WTC11 (cell line): ENCODE results near the gene SLC45A3. TPM values are rescaled to one million over a fixed set of nuclear protein-coding genes. Genes with fewer than 3 reads are reported as not detected.

Experiments
- ATAC-seq: fragments of 200-7000 bp; cut with Tn5 transposase; 2 replicates; pipeline ENCODE4 v1.10.0; 2021; ENCODE audit warnings: mild to moderate bottlenecking, moderate library complexity
- CTCF ChIA-PET: fragments of 300-600 bp; sonication (Branson Sonifier 250); formaldehyde crosslinking; loops from one replicate; lab custom pipeline; 2021; ENCODE audit warnings: antibody characterized with exemption; lab: Charles Lee
- POLR2A ChIA-PET: fragments of 350-600 bp; sonication (Branson Sonifier 250); formaldehyde crosslinking; loops from one replicate; lab custom pipeline; 2021; ENCODE audit warnings: antibody characterized with exemption; lab: Charles Lee
- DNase-seq: peaks from one replicate; pipeline ENCODE4 v3.0.0; 2021; ENCODE audit warnings: low spot score
- H3K27ac Mint-ChIP-seq: 2 replicates; pipeline ENCODE4 v1.8.0; 2021; ENCODE audit warnings: mixed read lengths
- H3K27me3 Mint-ChIP-seq: 2 replicates; pipeline ENCODE4 v1.8.0; 2021; ENCODE audit warnings: low read depth, mild to moderate bottlenecking, moderate library complexity, mixed read lengths
- H3K36me3 Mint-ChIP-seq: 2 replicates; pipeline ENCODE4 v1.8.0; 2021; ENCODE audit warnings: mixed read lengths
- H3K4me1 Mint-ChIP-seq: 2 replicates; pipeline ENCODE4 v1.8.0; 2022; ENCODE audit warnings: mixed read lengths
- H3K4me3 Mint-ChIP-seq: 2 replicates; pipeline ENCODE4 v1.8.0; 2021; ENCODE audit warnings: mild to moderate bottlenecking, moderate library complexity, mixed read lengths
- H3K9me3 Mint-ChIP-seq: 2 replicates; pipeline ENCODE4 v1.8.0; 2021; ENCODE audit warnings: mixed read lengths
- AFF4 ChIP-seq: sonication (generic); formaldehyde crosslinking; IDR thresholded peaks from 2 replicates; pipeline ENCODE4 v1.8.1; 2023; ENCODE audit warnings: mild to moderate bottlenecking, missing genetic modification reagents, borderline replicate concordance
- ATF6 ChIP-seq: sonication (generic); formaldehyde crosslinking; IDR thresholded peaks from 2 replicates; pipeline ENCODE4 v1.8.1; 2023; ENCODE audit warnings: mild to moderate bottlenecking, missing genetic modification reagents
- E2F1 ChIP-seq: sonication (generic); formaldehyde crosslinking; IDR thresholded peaks from 2 replicates; pipeline ENCODE4 v1.8.0; 2022; ENCODE audit warnings: mild to moderate bottlenecking, missing genetic modification reagents
- GRHL2 ChIP-seq: fragments of 250-450 bp; sonication (Bioruptor Pico); IDR thresholded peaks from 2 replicates; pipeline ENCODE4 v1.8.0; 2022; ENCODE audit warnings: mild to moderate bottlenecking, moderate library complexity; ENCODE audit not compliant: insufficient replicate concordance, severe bottlenecking
- JUN ChIP-seq: sonication (generic); formaldehyde crosslinking; IDR thresholded peaks from 2 replicates; pipeline ENCODE4 v1.8.0; 2023; ENCODE audit warnings: mild to moderate bottlenecking, missing genetic modification reagents
- MXD4 ChIP-seq: fragments of 250-450 bp; sonication (Bioruptor Pico); IDR thresholded peaks from 2 replicates; pipeline ENCODE4 v1.8.0; 2021; ENCODE audit warnings: mild to moderate bottlenecking, moderate library complexity, borderline replicate concordance
- NFATC4 ChIP-seq: fragments of 250-450 bp; sonication (Bioruptor Pico); IDR thresholded peaks from 2 replicates; pipeline ENCODE4 v1.9.0; 2021; ENCODE audit warnings: mild to moderate bottlenecking
- NFYB ChIP-seq: sonication (generic); formaldehyde crosslinking; conservative IDR thresholded peaks from 2 replicates; pipeline ENCODE4 v1.8.0; 2022; ENCODE audit warnings: low read depth, missing genetic modification reagents
- PRRX2 ChIP-seq: fragments of 250-450 bp; sonication (Bioruptor Pico); IDR thresholded peaks from 2 replicates; pipeline ENCODE4 v1.8.0; 2021; ENCODE audit warnings: mild to moderate bottlenecking
- RELA ChIP-seq: sonication (generic); formaldehyde crosslinking; IDR thresholded peaks from 2 replicates; pipeline ENCODE4 v1.8.1; 2022; ENCODE audit warnings: missing genetic modification reagents, mild to moderate bottlenecking, borderline replicate concordance
- SP1 ChIP-seq: sonication (generic); formaldehyde crosslinking; conservative IDR thresholded peaks from 2 replicates; pipeline ENCODE4 v1.8.1; 2022; ENCODE audit warnings: missing genetic modification reagents
- ZBTB43 ChIP-seq: sonication (generic); formaldehyde crosslinking; IDR thresholded peaks from 2 replicates; pipeline ENCODE4 v1.8.1; 2023; ENCODE audit warnings: mild to moderate bottlenecking, missing genetic modification reagents
- ZNF232 ChIP-seq: sonication (generic); formaldehyde crosslinking; IDR thresholded peaks from 2 replicates; pipeline ENCODE4 v1.8.0; 2022; ENCODE audit warnings: mild to moderate bottlenecking, missing genetic modification reagents
- ZNF396 ChIP-seq: fragments of 250-450 bp; sonication (Bioruptor Pico); IDR thresholded peaks from 2 replicates; pipeline ENCODE4 v1.8.0; 2021; ENCODE audit warnings: mild to moderate bottlenecking, moderate library complexity, borderline replicate concordance
- ZNF512 ChIP-seq: sonication (generic); formaldehyde crosslinking; IDR thresholded peaks from 2 replicates; pipeline ENCODE4 v1.8.1; 2022; ENCODE audit warnings: missing genetic modification reagents, borderline replicate concordance
- total RNA-seq: library from RNA; stranded (reverse); gene quantifications from 3 replicates; pipeline ENCODE4 v1.2.3, GENCODE V29; 2021
- TF ChIP-seq, protein P1 (sequence below): sonication (generic); formaldehyde crosslinking; IDR thresholded peaks from 2 replicates; pipeline ENCODE4 v1.8.1; 2023; ENCODE audit warnings: mild to moderate bottlenecking, moderate library complexity, missing genetic modification reagents

SLC45A3 gene
- total RNA-seq, 1 experiment from 2014 or later = 15.2 TPM

DNA sequence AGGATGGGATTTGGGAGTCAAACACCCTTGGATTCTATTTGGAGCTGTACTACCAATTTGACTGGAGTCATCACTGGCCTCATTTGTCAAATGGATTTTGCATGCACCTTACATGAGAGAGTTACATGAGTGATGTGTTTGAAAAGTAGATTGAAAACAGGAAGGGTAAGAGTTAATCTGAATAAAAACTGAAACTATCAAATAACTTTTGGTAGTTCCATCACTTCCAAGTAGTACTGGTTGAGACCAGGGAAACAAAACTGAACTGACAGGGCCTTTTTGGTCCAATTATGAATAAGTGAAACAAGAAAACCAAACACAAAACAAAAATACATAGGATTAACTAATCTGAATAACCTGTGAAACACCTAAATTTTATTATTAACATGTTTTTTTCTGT is 39.5 kb upstream of the SLC45A3 start (continued):
- TF ChIP-seq ZNF512 (CRISPR knock-in tag) (no peak), GRHL2 (CRISPR knock-in tag) (no peak), NFYB (CRISPR knock-in tag) (no peak), AFF4 (CRISPR knock-in tag) (no peak), PRRX2 (CRISPR knock-in tag) (no peak), ZNF396 (CRISPR knock-in tag) (no peak)

DNA sequence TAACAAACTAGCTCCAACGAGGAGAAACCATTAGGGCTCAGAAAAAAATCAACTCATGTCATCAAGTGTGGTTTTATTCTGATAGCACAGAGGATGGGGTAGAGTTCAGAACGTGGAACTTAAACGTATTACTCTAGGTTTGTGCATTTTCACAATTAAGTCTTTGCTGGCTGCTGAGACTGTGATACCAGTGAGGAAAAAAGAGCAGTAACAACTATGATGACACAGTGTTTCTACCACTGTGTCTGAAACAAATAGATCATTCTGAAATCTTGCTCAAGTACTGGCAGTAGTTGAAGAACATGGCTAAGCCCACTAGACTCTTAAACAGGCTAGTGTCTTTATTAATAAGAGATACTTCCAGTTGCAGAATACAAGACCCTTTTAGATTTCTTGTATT is 38.7 kb upstream of the SLC45A3 start:
- Mint-ChIP-seq H3K9me3 (no peaks in the 10 kb centered on the region), H3K4me3 (no peak overlapping the region), H3K4me1 (peaks cover 29% of the 10 kb centered on the region), H3K27me3 (no peaks in the 10 kb centered on the region), H3K27ac (no peak overlapping the region), H3K36me3 (peaks cover 63% of the 10 kb centered on the region)
- CTCF ChIA-PET = no interaction called here
- DNase-seq = no peak
- TF ChIP-seq ZBTB43 (CRISPR knock-in tag) = no peak
- TF ChIP-seq, protein P1, sequence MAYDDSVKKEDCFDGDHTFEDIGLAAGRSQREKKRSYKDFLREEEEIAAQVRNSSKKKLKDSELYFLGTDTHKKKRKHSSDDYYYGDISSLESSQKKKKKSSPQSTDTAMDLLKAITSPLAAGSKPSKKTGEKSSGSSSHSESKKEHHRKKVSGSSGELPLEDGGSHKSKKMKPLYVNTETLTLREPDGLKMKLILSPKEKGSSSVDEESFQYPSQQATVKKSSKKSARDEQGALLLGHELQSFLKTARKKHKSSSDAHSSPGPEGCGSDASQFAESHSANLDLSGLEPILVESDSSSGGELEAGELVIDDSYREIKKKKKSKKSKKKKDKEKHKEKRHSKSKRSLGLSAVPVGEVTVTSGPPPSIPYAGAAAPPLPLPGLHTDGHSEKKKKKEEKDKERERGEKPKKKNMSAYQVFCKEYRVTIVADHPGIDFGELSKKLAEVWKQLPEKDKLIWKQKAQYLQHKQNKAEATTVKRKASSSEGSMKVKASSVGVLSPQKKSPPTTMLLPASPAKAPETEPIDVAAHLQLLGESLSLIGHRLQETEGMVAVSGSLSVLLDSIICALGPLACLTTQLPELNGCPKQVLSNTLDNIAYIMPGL = no peak
- no peak for TF ChIP-seq NFATC4 (CRISPR knock-in tag)
- TF ChIP-seq RELA (CRISPR knock-in tag) = no peak
- TF ChIP-seq MXD4 (CRISPR knock-in tag) = no peak
- no peak for ATAC-seq
- POLR2A ChIA-PET = no interaction called here

DNA sequence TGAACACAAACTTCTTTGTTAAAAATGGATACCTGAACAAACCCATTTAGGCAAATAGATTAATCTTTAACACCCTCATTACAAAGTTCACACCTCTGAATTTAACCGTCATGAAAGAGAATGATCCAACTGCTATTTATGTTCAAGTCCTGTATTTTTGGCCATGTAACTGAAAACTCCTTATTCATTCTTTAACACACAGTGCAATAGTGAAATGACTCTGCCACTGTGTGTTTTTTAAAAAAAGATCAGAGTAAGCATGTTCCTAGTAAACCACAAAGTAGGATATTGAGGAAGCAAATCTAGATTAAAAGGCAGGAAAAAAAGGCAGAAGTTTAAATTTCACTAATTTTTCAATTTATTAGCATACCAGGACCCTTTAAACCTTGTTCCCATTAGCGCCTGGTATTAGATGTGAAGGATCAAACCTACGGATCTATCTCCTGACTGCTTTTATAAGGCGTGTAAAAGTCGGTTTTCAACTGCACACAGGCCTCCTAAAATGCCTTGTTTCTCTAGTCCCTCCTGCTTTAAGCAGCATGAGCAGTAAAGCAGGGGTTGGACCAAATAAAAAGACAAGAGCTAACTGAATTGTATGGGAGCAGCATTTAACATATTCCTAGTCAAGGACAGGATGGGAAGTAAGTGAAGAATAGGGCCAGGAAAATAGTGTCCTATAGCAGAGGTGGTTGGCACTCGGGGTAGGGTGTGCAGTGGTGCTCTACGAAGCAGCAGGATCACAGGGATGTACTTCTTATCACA is 36.2 kb upstream of the SLC45A3 start:
- peaks cover 48% of the 10 kb centered on the region for H3K36me3 Mint-ChIP-seq
- ChIA-PET POLR2A (no interaction called here), CTCF (interaction anchor here (0.6 kb wide), 1 partner anchor 59 kb away, joined by 5 read pairs; no protein-coding TSS in a partner anchor)
- H3K9me3 Mint-ChIP-seq = no peaks in the 10 kb centered on the region
- no peak overlapping the region for H3K4me3 Mint-ChIP-seq
- DNase-seq (no peak), ATAC-seq (no peak)
- H3K27me3 Mint-ChIP-seq = no peaks in the 10 kb centered on the region
- peaks cover 41% of the 10 kb centered on the region for H3K4me1 Mint-ChIP-seq
- peak overlapping the region; percentile 57 for H3K27ac Mint-ChIP-seq
- no peak for TF ChIP-seq JUN
- TF ChIP-seq ZNF232 (CRISPR knock-in tag) = no peak
- no peak for TF ChIP-seq ZBTB43 (CRISPR knock-in tag)
- TF ChIP-seq ATF6 = no peak
- no peak for TF ChIP-seq SP1
- TF ChIP-seq E2F1 = no peak
